Measurements from ENCODE around the gene MYF5. TPM values are rescaled to one million over a fixed set of nuclear protein-coding genes. Genes with fewer than 3 reads are reported as not detected.

Gene MYF5
- total and polyA plus RNA-seq, 10 of the 15 experiments (the other 5 are each of a cell fraction or from before 2014, with no cell fraction given): not detected

GRCh38 chr12:80714846-80715245 is 1.9 kb upstream of the MYF5 start:
- Histone ChIP-seq H2AFZ (ENCODE audit: control insufficient read depth, low read depth, low read length) (no peak overlapping the region), H3K4me2 (ENCODE audit: control insufficient read depth, insufficient read depth) (no peak overlapping the region), H3K4me1 (ENCODE audit: control insufficient read depth, insufficient read depth, low read length) (no peaks in the 10 kb centered on the region), H3K9ac (ENCODE audit: control insufficient read depth, insufficient read depth, low read length) (no peak overlapping the region), H3K27ac (ENCODE audit: control insufficient read depth, insufficient read depth) (no peak overlapping the region), H3K36me3 (ENCODE audit: control insufficient read depth in 2 of 2, insufficient read depth in 2 of 2, low read length in 1 of 2) (no peaks in the 10 kb centered on the region), H3K27me3 (replicated peaks in 1 of 2; ENCODE audit: control insufficient read depth in 2 of 2, insufficient read depth in 2 of 2, low read length in 1 of 2) (peaks cover 11 to 15% of the 10 kb centered on the region in 2 experiments), H3K9me3 (replicated peaks; ENCODE audit: control insufficient read depth, insufficient read depth, low read length) (no peaks in the 10 kb centered on the region), H3K79me2 (ENCODE audit: control insufficient read depth, insufficient read depth, low read length) (no peaks in the 10 kb centered on the region), H3K4me3 (no peak overlapping the region), H4K20me1 (ENCODE audit: control insufficient read depth, insufficient read depth) (no peaks in the 10 kb centered on the region)
- no TSS peak for BruUV-seq (replicated peaks)
- in situ Hi-C loops (cut with MboI): no loop called here
- ATAC-seq (no peak), DNase-seq (ENCODE audit: low read depth, low spot score) (no peak), FAIRE-seq (no peak)
- ChIA-PET SMC1A (ENCODE audit: uncharacterized antibody, unreplicated experiment) (no interaction called here), CTCF (no interaction called here), POLR2A (no interaction called here), RAD21 (ENCODE audit: unreplicated experiment) (no interaction called here)
- intact Hi-C loops (cut with micrococcal nuclease; ENCODE audit: unreplicated experiment): loop anchor here (5.0 kb wide), 1 partner anchor 243 kb away; no protein-coding TSS in a partner anchor
- whole genome bisulfite sequencing (ENCODE audit: insufficient coverage, insufficient replicate concordance, low lambda C conversion rate, missing lambda C conversion rate): 45% methylated on average over 3 of the region's 3 CpGs
- TF ChIP-seq CREB1 (IDR thresholded peaks at IDR 0.05; ENCODE audit: low read depth): no peak
- no peak for TF ChIP-seq SMAD1 (IDR thresholded peaks at IDR 0.05; ENCODE audit: low read depth, partially characterized antibody)
- no peak for TF ChIP-seq FOS (IDR thresholded peaks at IDR 0.05; ENCODE audit: borderline replicate concordance, extremely low read depth, insufficient read length)
- TF ChIP-seq PBX3 (IDR thresholded peaks at IDR 0.05; ENCODE audit: insufficient replicate concordance, low read depth, low read length): no peak
- no peak for TF ChIP-seq CEBPB (IDR thresholded peaks at IDR 0.05; ENCODE audit: borderline replicate concordance in 1 of 2, low read depth in 2 of 2, low read length in 2 of 2)
- no peak for TF ChIP-seq SMC3 (IDR thresholded peaks at IDR 0.05; ENCODE audit: borderline replicate concordance, low read length)
- no peak for TF ChIP-seq ATF3 (IDR thresholded peaks at IDR 0.05; ENCODE audit: borderline replicate concordance, extremely low read depth, low read depth, low read length)
- no peak for TF ChIP-seq NFIC (IDR thresholded peaks at IDR 0.05; ENCODE audit: low read depth, low read length)
- no peak for TF ChIP-seq CHD1 (IDR thresholded peaks at IDR 0.05; ENCODE audit: low read depth, low read length)
- no peak for TF ChIP-seq SIX5 (IDR thresholded peaks at IDR 0.05; ENCODE audit: low read depth, low read length, severe bottlenecking)
- no peak for TF ChIP-seq POLR2A (IDR thresholded peaks at IDR 0.05; ENCODE audit: low read depth, low read length)
- no peak for TF ChIP-seq SREBF2 (IDR thresholded peaks at IDR 0.05; ENCODE audit: low read length)
- no peak for TF ChIP-seq GABPA (IDR thresholded peaks at IDR 0.05; ENCODE audit: low read depth)
- TF ChIP-seq SMARCA5 (IDR thresholded peaks at IDR 0.05): no peak

Measured in GM12878 (cell line).